Measurements from ENCODE around the gene UQCRC1.

DNA sequence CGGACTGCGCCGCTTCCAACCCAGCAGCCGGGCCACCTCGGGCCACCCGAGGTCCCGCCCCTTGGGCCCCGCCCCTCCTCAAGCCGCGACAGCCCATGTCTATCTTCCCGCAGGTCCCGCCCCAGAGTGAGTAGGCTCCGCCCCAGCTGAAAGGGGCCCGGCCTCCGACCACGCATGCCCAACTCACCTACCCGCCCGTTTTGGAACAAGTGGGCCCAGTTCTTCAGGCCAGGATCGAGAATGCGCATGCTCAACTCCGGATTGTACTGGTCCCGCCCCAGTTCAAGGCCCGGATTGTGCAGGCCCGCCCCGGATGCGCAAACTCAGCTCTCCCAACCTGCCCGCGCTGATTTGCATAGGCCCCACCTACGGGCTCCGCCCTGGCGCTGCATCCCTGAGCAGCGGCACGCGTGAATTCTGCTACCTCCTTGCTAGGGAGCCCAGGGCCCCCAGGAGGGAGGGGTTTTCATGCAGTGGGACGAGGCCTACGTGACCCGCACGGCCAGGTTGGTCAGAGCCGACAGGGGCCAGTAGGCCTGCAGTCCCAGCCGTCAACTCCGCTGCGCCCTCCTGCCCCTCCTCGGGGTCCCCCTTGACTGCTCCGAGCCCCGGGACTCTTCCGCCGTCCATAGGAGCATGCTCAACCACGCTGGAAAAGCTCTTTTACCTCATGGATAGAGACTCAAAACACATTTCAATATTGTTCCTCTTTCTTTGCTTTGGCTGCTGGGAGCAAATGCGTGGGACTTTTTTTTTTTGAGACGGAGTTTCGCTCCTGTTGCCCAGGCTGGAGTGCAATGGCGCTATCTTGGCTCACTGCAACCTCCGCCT is 52.4 kb downstream of the UQCRC1 start, which contains the start of gene PFKFB4:
- TF ChIP-seq, protein P1, sequence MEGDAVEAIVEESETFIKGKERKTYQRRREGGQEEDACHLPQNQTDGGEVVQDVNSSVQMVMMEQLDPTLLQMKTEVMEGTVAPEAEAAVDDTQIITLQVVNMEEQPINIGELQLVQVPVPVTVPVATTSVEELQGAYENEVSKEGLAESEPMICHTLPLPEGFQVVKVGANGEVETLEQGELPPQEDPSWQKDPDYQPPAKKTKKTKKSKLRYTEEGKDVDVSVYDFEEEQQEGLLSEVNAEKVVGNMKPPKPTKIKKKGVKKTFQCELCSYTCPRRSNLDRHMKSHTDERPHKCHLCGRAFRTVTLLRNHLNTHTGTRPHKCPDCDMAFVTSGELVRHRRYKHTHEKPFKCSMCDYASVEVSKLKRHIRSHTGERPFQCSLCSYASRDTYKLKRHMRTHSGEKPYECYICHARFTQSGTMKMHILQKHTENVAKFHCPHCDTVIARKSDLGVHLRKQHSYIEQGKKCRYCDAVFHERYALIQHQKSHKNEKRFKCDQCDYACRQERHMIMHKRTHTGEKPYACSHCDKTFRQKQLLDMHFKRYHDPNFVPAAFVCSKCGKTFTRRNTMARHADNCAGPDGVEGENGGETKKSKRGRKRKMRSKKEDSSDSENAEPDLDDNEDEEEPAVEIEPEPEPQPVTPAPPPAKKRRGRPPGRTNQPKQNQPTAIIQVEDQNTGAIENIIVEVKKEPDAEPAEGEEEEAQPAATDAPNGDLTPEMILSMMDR (IDR thresholded peaks at IDR 0.05): peak in 1 of 5 experiments; percentile 32
- no peak for TF ChIP-seq EP300 (IDR thresholded peaks at IDR 0.05; ENCODE audit: low read depth)
- TF ChIP-seq POLR2A (IDR thresholded peaks at IDR 0.05): no peak
- TF ChIP-seq POLR2AphosphoS5 (IDR thresholded peaks at IDR 0.05): peak in 1 of 3 donors; percentile 56
